SK-N-SH (cell line): ENCODE measurements around the gene SLC30A2.

Experiments used
- CTCF ChIP-seq: fragments of 200-600 bp; sonication (generic); IDR thresholded peaks from 2 replicates; pipeline ENCODE4 v1.6.1; 2017; ENCODE audit warnings: antibody characterized with exemption, mild to moderate bottlenecking, moderate library complexity
- EZH2phosphoT487 ChIP-seq: fragments of 200-600 bp; sonication (generic); IDR thresholded peaks from 2 replicates; pipeline ENCODE4 v1.6.1; 2017; ENCODE audit warnings: low read depth, mixed run types, mild to moderate bottlenecking, antibody characterized with exemption, moderate library complexity, borderline replicate concordance
- NRF1 ChIP-seq: IDR thresholded peaks from 2 replicates; pipeline ENCODE4 v1.6.1; 2012; ENCODE audit warnings: low read depth, mild to moderate bottlenecking, low read length
- RXRA ChIP-seq: IDR thresholded peaks from 2 replicates; pipeline ENCODE4 v1.4.0; 2012; ENCODE audit warnings: low read depth, mild to moderate bottlenecking, borderline replicate concordance

DNA sequence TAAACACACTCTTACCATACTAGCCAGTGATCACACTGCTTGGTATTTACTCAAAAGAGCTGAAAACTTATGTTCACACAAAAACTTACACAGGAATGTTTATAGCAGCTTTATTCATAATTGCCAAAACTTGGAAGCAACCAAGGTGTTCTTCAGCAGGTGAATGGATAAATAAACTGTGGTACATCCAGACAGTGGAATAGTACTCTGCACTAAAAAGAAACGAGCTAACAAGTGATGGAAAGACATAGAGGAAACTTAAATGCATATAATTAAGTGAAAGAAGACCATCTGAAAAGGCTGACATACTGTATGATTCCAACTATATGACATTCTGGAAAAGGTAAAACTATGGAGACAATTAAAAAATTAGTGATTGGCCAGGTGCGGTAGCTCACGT, 45.0 kb upstream of the SLC30A2 start:
- TF ChIP-seq CTCF (no peak), RXRA (no peak), NRF1 (no peak), EZH2phosphoT487 (no peak)
